ENCODE measurements around the gene USP49. TPM values are rescaled to one million over a fixed set of nuclear protein-coding genes. Genes with fewer than 3 reads are reported as not detected.

The USP49 gene
- total and polyA plus RNA-seq, 2 of the 13 experiments (the other 11 are each of a cell fraction or from before 2014, with no cell fraction given), result 2.9 to 4.3 TPM

- no peak for TF ChIP-seq PAXIP1 (CRISPR knock-in tag; conservative IDR thresholded peaks at IDR 0.05)
- TF ChIP-seq PRDM15 (CRISPR knock-in tag; IDR thresholded peaks at IDR 0.05), result no peak
- 0 out of 2 replicates have a peak, but pooled peaks have one; percentile 57 for TF ChIP-seq SAFB2 (CRISPR knock-in tag; IDR thresholded peaks at IDR 0.05; ENCODE audit: borderline replicate concordance, low read depth)
- no peak; the same call in 1 of the 2 replicates for TF ChIP-seq ZXDC (CRISPR knock-in tag; IDR thresholded peaks at IDR 0.05)
- no peak for TF ChIP-seq JUNB (CRISPR knock-in tag; IDR thresholded peaks at IDR 0.05; ENCODE audit: borderline replicate concordance)
- TF ChIP-seq RBFOX2 (IDR thresholded peaks at IDR 0.05; ENCODE audit: low read depth, low read length), result peak; percentile 60
- TF ChIP-seq ZNF33A (CRISPR knock-in tag; IDR thresholded peaks at IDR 0.05; ENCODE audit: borderline replicate concordance), result no peak
- TF ChIP-seq ZBTB8A (CRISPR knock-in tag; IDR thresholded peaks at IDR 0.05; ENCODE audit: borderline replicate concordance, low read depth), result no peak
- TF ChIP-seq YY1 (IDR thresholded peaks at IDR 0.05; ENCODE audit: insufficient read depth, insufficient replicate concordance, low read depth, low read length), result no peak
- no peak for TF ChIP-seq ZNF550 (CRISPR knock-in tag; IDR thresholded peaks at IDR 0.05; ENCODE audit: borderline replicate concordance)
- no peak for TF ChIP-seq GABPB1 (CRISPR knock-in tag; IDR thresholded peaks at IDR 0.05)
- no peak for TF ChIP-seq E2F5 (CRISPR knock-in tag; conservative IDR thresholded peaks at IDR 0.05)
- no peak; the same call in 1 of the 2 replicates for TF ChIP-seq CENPT (CRISPR knock-in tag; IDR thresholded peaks at IDR 0.05; ENCODE audit: low read depth)
- no peak for TF ChIP-seq AGO1 (IDR thresholded peaks at IDR 0.05; ENCODE audit: low read depth, low read length, poor library complexity, severe bottlenecking)
- no peak for TF ChIP-seq SIX1 (CRISPR knock-in tag; IDR thresholded peaks at IDR 0.05; ENCODE audit: borderline replicate concordance)
- no peak for TF ChIP-seq MED1 (CRISPR knock-in tag; IDR thresholded peaks at IDR 0.05)
Measured at GRCh38 chr6:41921712-41921998, 26.5 kb upstream of the USP49 start (continued).
